Trophoblast cell (in vitro differentiated cells and primary cell): ENCODE measurements around the gene BTBD9.

Experiments used
- DNase-seq, 2 donors: peaks; one replicate each; pipeline ENCODE4 v3.0.0-alpha.2; 2016
- H2AFZ ChIP-seq: 2 replicates; pipeline ENCODE4 v1.6.1; 2013; ENCODE audit warnings: low read length, moderate library complexity, mild to moderate bottlenecking; ENCODE audit not compliant: insufficient read depth, poor library complexity
- H2AK5ac ChIP-seq: 2 replicates; pipeline ENCODE4 v1.6.1; 2013; ENCODE audit warnings: mild to moderate bottlenecking, low read length
- H2BK120ac ChIP-seq: 2 replicates; pipeline ENCODE4 v1.6.1; 2013; ENCODE audit warnings: low read length, mild to moderate bottlenecking, moderate library complexity; ENCODE audit not compliant: insufficient read depth, poor library complexity
- H2BK12ac ChIP-seq: 2 replicates; pipeline ENCODE4 v1.6.1; 2013; ENCODE audit warnings: mild to moderate bottlenecking, low read length, moderate library complexity
- H2BK5ac ChIP-seq: 2 replicates; pipeline ENCODE4 v1.6.1; 2013; ENCODE audit warnings: low read length, low read depth, moderate library complexity, mild to moderate bottlenecking; ENCODE audit not compliant: poor library complexity
- H3K14ac ChIP-seq: 2 replicates; pipeline ENCODE4 v1.6.1; 2013; ENCODE audit warnings: mild to moderate bottlenecking, low read length
- H3K18ac ChIP-seq: 2 replicates; pipeline ENCODE4 v1.6.1; 2013; ENCODE audit warnings: mild to moderate bottlenecking, low read length
- H3K23ac ChIP-seq: 2 replicates; pipeline ENCODE4 v1.6.1; 2013; ENCODE audit warnings: low read length
- H3K27ac ChIP-seq: 2 replicates; pipeline ENCODE4 v1.5.1; 2013; ENCODE audit warnings: low read depth, mild to moderate bottlenecking, inconsistent platforms, low read length, moderate library complexity
- H3K27me3 ChIP-seq: 2 replicates; pipeline ENCODE4 v1.6.1; 2013; ENCODE audit warnings: inconsistent platforms, mild to moderate bottlenecking, low read length, moderate library complexity; ENCODE audit not compliant: insufficient read depth
- H3K36me3 ChIP-seq, 2 experiments: 1 replicate in 1 of 2; 2 replicates in 1 of 2; pipeline ENCODE4 v1.6.1; 2013; ENCODE audit warnings: low read length in 2 of 2, mild to moderate bottlenecking in 2 of 2, moderate library complexity in 1 of 2; ENCODE audit not compliant: insufficient read depth in 2 of 2, control insufficient read depth in 1 of 2
- H3K4ac ChIP-seq: 2 replicates; pipeline ENCODE4 v1.6.1; 2013; ENCODE audit warnings: low read depth, mild to moderate bottlenecking, low read length, moderate library complexity
- H3K4me1 ChIP-seq, 2 experiments: 1 replicate in 1 of 2; 2 replicates in 1 of 2; pipeline ENCODE4 v1.6.1; 2013; ENCODE audit warnings: low read length in 2 of 2, mild to moderate bottlenecking in 2 of 2, moderate library complexity in 1 of 2; ENCODE audit not compliant: insufficient read depth in 2 of 2, control insufficient read depth in 1 of 2
- H3K4me2 ChIP-seq: 2 replicates; pipeline ENCODE4 v1.6.1; 2013; ENCODE audit warnings: inconsistent platforms, mild to moderate bottlenecking, low read length, moderate library complexity
- H3K4me3 ChIP-seq: 2 replicates; pipeline ENCODE4 v1.5.1; 2013; ENCODE audit warnings: mild to moderate bottlenecking, low read depth, low read length, inconsistent platforms
- H3K79me1 ChIP-seq: one replicate; pipeline ENCODE4 v1.6.1; 2013; ENCODE audit warnings: low read length
- H3K79me2 ChIP-seq: 2 replicates; pipeline ENCODE4 v1.6.1; 2013; ENCODE audit warnings: low read length, mild to moderate bottlenecking; ENCODE audit not compliant: control insufficient read depth, insufficient read depth, poor library complexity
- H3K9ac ChIP-seq: 2 replicates; pipeline ENCODE4 v1.6.1; 2013; ENCODE audit warnings: mild to moderate bottlenecking, low read length
- H3K9me3 ChIP-seq: 2 replicates; pipeline ENCODE4 v1.6.1; 2013; ENCODE audit warnings: low read depth, mild to moderate bottlenecking, control low read depth, inconsistent platforms, low read length; ENCODE audit not compliant: insufficient read depth
- H4K12ac ChIP-seq: 2 replicates; pipeline ENCODE4 v1.6.1; 2013; ENCODE audit warnings: low read depth, mild to moderate bottlenecking, low read length, moderate library complexity
- H4K8ac ChIP-seq: 2 replicates; pipeline ENCODE4 v1.6.1; 2013; ENCODE audit warnings: low read depth, mild to moderate bottlenecking, low read length, moderate library complexity
- H4K91ac ChIP-seq: one replicate; pipeline ENCODE4 v1.6.1; 2013; ENCODE audit warnings: low read depth, mild to moderate bottlenecking, low read length, moderate library complexity
- WGBS: extraction: QIAGEN DNeasy Blood & Tissue Kit; methylation state at CpG from one replicate; pipeline ENCODE4 v1.1.7; 2013; ENCODE audit warnings: missing lambda C conversion rate; ENCODE audit not compliant: insufficient read length, insufficient coverage; ENCODE audit errors: extremely low coverage; 5-methylcytosine and 5-hydroxymethylcytosine counted together

The BTBD9 gene

GRCh38 chr6:38453861-38454260, 185.9 kb downstream of the BTBD9 start:
- no peak for DNase-seq
- Histone ChIP-seq H3K14ac (no peak overlapping the region), H3K4me2 (no peak overlapping the region), H3K18ac (no peak overlapping the region), H3K9me3 (no peaks in the 10 kb centered on the region), H3K27ac (no peak overlapping the region), H3K27me3 (no peaks in the 10 kb centered on the region), H2AFZ (no peak overlapping the region), H2BK5ac (no peak overlapping the region), H3K4ac (no peak overlapping the region), H3K4me1 (no peaks in the 10 kb centered on the region), H3K79me1 (no peaks in the 10 kb centered on the region), H2BK12ac (no peak overlapping the region), H3K9ac (no peak overlapping the region), H2AK5ac (no peak overlapping the region), H3K36me3 (no peaks in the 10 kb centered on the region), H3K4me3 (no peak overlapping the region), H4K91ac (no peak overlapping the region), H3K79me2 (no peaks in the 10 kb centered on the region), H3K23ac (no peak overlapping the region), H4K12ac (no peak overlapping the region), H2BK120ac (no peak overlapping the region), H4K8ac (no peak overlapping the region)
- no CpG with 5 or more reads among the region's 4 CpGs for WGBS

GRCh38 chr6:38452816-38453660, 186.7 kb downstream of the BTBD9 start:
- H4K8ac ChIP-seq = no peak overlapping the region
- H3K27me3 ChIP-seq = no peaks in the 10 kb centered on the region
- H3K4me3 ChIP-seq = no peak overlapping the region
- no peaks in the 10 kb centered on the region for H3K36me3 ChIP-seq
- no peak overlapping the region for H2AK5ac ChIP-seq
- no peak overlapping the region for H3K27ac ChIP-seq
- no peaks in the 10 kb centered on the region for H3K79me1 ChIP-seq
- H3K4ac ChIP-seq = no peak overlapping the region
- H3K4me1 ChIP-seq = no peaks in the 10 kb centered on the region
- no peak overlapping the region for H3K23ac ChIP-seq
- H2BK120ac ChIP-seq = no peak overlapping the region
- H4K91ac ChIP-seq = no peak overlapping the region
- no peak overlapping the region for H2AFZ ChIP-seq
- no peak for DNase-seq
- no peak overlapping the region for H3K18ac ChIP-seq
- H3K9me3 ChIP-seq = no peaks in the 10 kb centered on the region
- H2BK5ac ChIP-seq = no peak overlapping the region
- H2BK12ac ChIP-seq = no peak overlapping the region
- no peak overlapping the region for H3K4me2 ChIP-seq
- H3K14ac ChIP-seq = no peak overlapping the region
- no CpG with 5 or more reads among the region's 6 CpGs for WGBS
- no peaks in the 10 kb centered on the region for H3K79me2 ChIP-seq
- no peak overlapping the region for H3K9ac ChIP-seq
- H4K12ac ChIP-seq = no peak overlapping the region

GRCh38 chr6:38450717-38451116, 189.0 kb downstream of the BTBD9 start:
- Histone ChIP-seq H3K14ac (no peak overlapping the region), H2BK120ac (no peak overlapping the region), H3K9ac (no peak overlapping the region), H3K4me2 (no peak overlapping the region), H4K12ac (no peak overlapping the region), H3K4ac (no peak overlapping the region), H3K27me3 (no peaks in the 10 kb centered on the region), H4K91ac (no peak overlapping the region), H3K9me3 (no peaks in the 10 kb centered on the region), H2BK5ac (no peak overlapping the region), H3K27ac (no peak overlapping the region), H2AFZ (no peak overlapping the region), H3K4me3 (no peak overlapping the region), H3K4me1 (no peaks in the 10 kb centered on the region), H3K18ac (no peak overlapping the region), H2BK12ac (no peak overlapping the region), H3K79me1 (no peaks in the 10 kb centered on the region), H3K23ac (no peak overlapping the region), H2AK5ac (no peak overlapping the region), H4K8ac (no peak overlapping the region), H3K36me3 (no peaks in the 10 kb centered on the region), H3K79me2 (no peaks in the 10 kb centered on the region)
- WGBS = no CpG with 5 or more reads among the region's 2 CpGs
- peak in 1 of 2 donors; percentile 21 for DNase-seq

- Histone ChIP-seq H4K12ac (no peak overlapping the region), H3K4me1 (peaks cover 0 to 4% of the 10 kb centered on the region in 2 experiments), H3K9me3 (no peaks in the 10 kb centered on the region), H3K27me3 (no peaks in the 10 kb centered on the region), H3K36me3 (no peaks in the 10 kb centered on the region), H3K18ac (no peak overlapping the region), H3K27ac (no peak overlapping the region), H3K79me1 (no peaks in the 10 kb centered on the region), H2BK12ac (no peak overlapping the region), H2AFZ (no peak overlapping the region), H3K4me3 (no peak overlapping the region), H4K8ac (no peak overlapping the region), H3K14ac (no peak overlapping the region), H3K4ac (no peak overlapping the region), H3K9ac (no peak overlapping the region), H2AK5ac (no peak overlapping the region), H3K79me2 (no peaks in the 10 kb centered on the region), H3K23ac (no peak overlapping the region), H2BK120ac (no peak overlapping the region), H4K91ac (no peak overlapping the region), H2BK5ac (no peak overlapping the region), H3K4me2 (no peak overlapping the region)
- WGBS = no CpG with 5 or more reads among the region's 2 CpGs
- no peak for DNase-seq
Measured at GRCh38 chr6:38445925-38446324, 193.8 kb downstream of the BTBD9 start.
